Ishikawa (cell line): Measurements from ENCODE around the gene EEF1AKMT3.

Source experiments
- CEBPB ChIP-seq: IDR thresholded peaks from 2 replicates; pipeline ENCODE4 v1.6.1; 2012
- CREB1 ChIP-seq: IDR thresholded peaks from 2 replicates; pipeline ENCODE4 v1.6.1; 2012; ENCODE audit warnings: low read depth
- EGR1 ChIP-seq: IDR thresholded peaks from 2 replicates; pipeline ENCODE4 v1.6.1; 2012
- EP300 ChIP-seq: IDR thresholded peaks from 2 replicates; pipeline ENCODE4 v1.6.1; 2012; ENCODE audit warnings: borderline replicate concordance
- FOXM1 ChIP-seq: IDR thresholded peaks from 2 replicates; pipeline ENCODE4 v1.6.1; 2012; ENCODE audit warnings: low read depth, borderline replicate concordance
- NFIC ChIP-seq: IDR thresholded peaks from 2 replicates; pipeline ENCODE4 v1.6.1; 2012
- RAD21 ChIP-seq: IDR thresholded peaks from 2 replicates; pipeline ENCODE4 v1.6.1; 2012; ENCODE audit warnings: low read depth
- TAF1 ChIP-seq: IDR thresholded peaks from 2 replicates; pipeline ENCODE4 v1.6.1; 2012; ENCODE audit warnings: low read depth, mild to moderate bottlenecking
- TCF12 ChIP-seq: IDR thresholded peaks from 2 replicates; pipeline ENCODE4 v1.6.1; 2012; ENCODE audit warnings: low read depth
- TEAD4 ChIP-seq: IDR thresholded peaks from 2 replicates; pipeline ENCODE4 v1.6.1; 2012
- YY1 ChIP-seq: IDR thresholded peaks from 2 replicates; pipeline ENCODE4 v1.6.1; 2012; ENCODE audit warnings: low read depth
- ZBTB7A ChIP-seq: IDR thresholded peaks from 2 replicates; pipeline ENCODE4 v1.6.1; 2012; ENCODE audit warnings: low read depth
- TF ChIP-seq, protein P1 (sequence below): IDR thresholded peaks from 2 replicates; pipeline ENCODE4 v1.6.1; 2012; ENCODE audit warnings: low read depth, mild to moderate bottlenecking
- TF ChIP-seq, protein P2 (sequence below): IDR thresholded peaks from 2 replicates; pipeline ENCODE4 v1.6.1; 2012
- TF ChIP-seq, protein P3 (sequence below): IDR thresholded peaks from 2 replicates; pipeline ENCODE4 v1.6.1; 2012

The EEF1AKMT3 gene

DNA sequence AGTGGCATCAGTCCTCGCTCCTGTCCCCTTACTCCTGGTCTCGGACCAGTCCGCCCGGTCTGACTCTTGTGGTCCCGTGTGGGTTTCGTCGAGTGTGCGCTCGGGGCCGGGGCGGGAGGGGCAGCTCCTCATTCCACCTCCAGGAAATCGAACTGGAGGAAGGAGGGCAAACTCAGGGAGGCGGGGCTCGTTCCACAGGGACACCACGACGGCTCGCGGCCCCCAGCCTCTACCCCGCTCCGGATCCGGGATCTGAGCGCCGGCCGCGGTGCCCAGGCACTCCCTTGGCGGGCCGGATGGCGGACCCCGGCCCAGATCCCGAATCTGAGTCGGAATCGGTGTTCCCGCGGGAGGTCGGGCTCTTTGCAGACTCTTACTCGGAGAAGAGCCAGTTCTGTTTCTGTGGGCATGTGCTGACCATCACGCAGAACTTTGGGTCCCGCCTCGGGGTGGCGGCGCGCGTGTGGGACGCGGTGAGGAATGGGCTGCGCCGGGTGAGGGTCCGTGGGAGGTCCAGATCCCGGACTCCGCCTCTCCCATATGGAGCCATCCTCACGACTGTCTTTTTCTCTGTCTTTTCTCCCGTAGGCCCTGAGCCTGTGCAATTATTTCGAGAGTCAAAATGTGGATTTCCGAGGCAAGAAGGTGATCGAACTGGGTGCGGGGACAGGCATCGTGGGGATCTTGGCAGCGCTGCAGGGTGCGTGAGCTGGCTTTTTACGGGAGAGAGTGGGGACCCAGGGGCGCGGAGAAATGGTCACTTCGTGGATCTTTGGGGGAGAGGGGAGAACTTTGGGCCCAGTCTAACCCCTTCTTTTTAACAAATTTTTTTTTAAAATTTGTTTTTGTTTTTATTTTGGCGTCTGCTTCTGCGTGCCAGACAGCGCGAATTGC lies at the start of gene EEF1AKMT3:
EEF1AKMT3 (plus strand) TSS at position 186 of the 894 bp plus-strand sequence; CDS start at position 297, 111 bp downstream.
- TF ChIP-seq TAF1 (no peak), ZBTB7A (peak; percentile 82), EP300 (no peak)
- TF ChIP-seq, protein P1, sequence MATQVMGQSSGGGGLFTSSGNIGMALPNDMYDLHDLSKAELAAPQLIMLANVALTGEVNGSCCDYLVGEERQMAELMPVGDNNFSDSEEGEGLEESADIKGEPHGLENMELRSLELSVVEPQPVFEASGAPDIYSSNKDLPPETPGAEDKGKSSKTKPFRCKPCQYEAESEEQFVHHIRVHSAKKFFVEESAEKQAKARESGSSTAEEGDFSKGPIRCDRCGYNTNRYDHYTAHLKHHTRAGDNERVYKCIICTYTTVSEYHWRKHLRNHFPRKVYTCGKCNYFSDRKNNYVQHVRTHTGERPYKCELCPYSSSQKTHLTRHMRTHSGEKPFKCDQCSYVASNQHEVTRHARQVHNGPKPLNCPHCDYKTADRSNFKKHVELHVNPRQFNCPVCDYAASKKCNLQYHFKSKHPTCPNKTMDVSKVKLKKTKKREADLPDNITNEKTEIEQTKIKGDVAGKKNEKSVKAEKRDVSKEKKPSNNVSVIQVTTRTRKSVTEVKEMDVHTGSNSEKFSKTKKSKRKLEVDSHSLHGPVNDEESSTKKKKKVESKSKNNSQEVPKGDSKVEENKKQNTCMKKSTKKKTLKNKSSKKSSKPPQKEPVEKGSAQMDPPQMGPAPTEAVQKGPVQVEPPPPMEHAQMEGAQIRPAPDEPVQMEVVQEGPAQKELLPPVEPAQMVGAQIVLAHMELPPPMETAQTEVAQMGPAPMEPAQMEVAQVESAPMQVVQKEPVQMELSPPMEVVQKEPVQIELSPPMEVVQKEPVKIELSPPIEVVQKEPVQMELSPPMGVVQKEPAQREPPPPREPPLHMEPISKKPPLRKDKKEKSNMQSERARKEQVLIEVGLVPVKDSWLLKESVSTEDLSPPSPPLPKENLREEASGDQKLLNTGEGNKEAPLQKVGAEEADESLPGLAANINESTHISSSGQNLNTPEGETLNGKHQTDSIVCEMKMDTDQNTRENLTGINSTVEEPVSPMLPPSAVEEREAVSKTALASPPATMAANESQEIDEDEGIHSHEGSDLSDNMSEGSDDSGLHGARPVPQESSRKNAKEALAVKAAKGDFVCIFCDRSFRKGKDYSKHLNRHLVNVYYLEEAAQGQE, result no peak; the same call in 1 of the 2 replicates

DNA sequence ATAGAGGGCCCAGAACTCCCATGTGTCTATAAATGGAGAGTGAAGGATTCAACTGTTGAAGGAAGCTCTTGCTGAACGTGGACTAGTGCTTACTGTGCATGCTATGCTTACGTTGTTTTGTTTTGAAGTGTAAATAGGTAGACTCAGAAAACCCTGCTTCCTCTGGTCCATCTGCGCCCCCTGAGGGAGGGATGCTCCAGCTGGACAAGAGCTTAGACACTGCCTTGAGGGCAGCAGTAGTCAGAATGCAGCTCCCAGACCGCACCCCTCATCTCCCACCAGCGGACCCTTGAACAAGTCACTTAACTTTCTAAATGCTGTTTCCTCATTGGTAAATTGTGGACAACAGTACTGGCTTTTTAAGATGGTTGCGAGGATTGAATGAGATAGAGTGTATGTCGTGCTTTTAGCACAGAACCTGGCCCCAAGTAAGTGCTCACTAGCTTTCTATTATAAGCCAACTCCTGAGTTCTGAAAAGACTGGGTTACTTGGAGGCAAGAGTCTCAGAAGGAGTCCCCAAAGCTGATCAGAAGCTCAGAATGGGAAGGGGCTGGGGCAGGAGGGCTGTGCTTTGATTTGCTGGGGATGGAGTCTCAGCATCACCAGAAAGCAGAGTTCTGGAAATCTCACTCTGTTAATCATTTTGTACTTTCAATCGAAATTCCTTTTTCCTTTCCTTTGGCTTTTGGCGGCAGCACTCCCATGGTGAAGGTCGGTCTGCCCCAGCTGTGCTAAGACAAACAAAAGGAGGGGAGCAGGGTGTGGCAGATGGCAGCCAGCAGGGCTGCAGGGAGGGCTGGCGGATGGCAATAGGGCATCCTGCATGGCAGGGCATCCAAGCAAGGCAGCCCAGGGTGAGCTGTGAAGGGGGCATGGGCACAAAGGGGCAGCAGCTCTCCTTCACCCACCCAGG lies 49.4 kb upstream of the EEF1AKMT3 start:
- TF ChIP-seq EP300 (no peak), NFIC (no peak), ZBTB7A (no peak), TCF12 (no peak), EGR1 (no peak), CREB1 (no peak), RAD21 (no peak), FOXM1 (no peak), CEBPB (no peak), TAF1 (no peak)
- TF ChIP-seq, protein P2, sequence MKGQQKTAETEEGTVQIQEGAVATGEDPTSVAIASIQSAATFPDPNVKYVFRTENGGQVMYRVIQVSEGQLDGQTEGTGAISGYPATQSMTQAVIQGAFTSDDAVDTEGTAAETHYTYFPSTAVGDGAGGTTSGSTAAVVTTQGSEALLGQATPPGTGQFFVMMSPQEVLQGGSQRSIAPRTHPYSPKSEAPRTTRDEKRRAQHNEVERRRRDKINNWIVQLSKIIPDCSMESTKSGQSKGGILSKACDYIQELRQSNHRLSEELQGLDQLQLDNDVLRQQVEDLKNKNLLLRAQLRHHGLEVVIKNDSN, result no peak
- TF ChIP-seq, protein P1, result no peak

DNA sequence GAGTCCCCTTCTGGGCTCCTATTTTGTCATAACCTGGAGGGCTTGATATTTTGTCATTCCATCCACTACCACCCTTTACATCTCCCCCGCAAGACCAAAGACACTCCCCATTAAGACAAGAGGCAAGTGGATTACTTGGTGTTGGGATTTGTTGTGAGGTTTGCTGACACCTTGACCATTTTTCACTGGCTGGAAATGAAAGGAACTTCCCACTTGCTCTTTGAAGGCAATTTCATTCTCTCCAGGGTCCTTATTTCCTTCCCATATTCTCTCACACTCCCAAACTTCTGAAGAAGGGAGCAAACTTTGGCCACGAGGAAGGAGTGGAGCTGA lies 48.8 kb upstream of the EEF1AKMT3 start:
- no peak for TF ChIP-seq TAF1
- no peak for TF ChIP-seq TEAD4
- TF ChIP-seq EP300, result no peak
- no peak for TF ChIP-seq CEBPB
- TF ChIP-seq, protein P3, sequence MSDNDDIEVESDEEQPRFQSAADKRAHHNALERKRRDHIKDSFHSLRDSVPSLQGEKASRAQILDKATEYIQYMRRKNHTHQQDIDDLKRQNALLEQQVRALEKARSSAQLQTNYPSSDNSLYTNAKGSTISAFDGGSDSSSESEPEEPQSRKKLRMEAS, result no peak
- no peak for TF ChIP-seq EGR1
- no peak for TF ChIP-seq RAD21
- TF ChIP-seq ZBTB7A, result no peak
- no peak for TF ChIP-seq NFIC

DNA sequence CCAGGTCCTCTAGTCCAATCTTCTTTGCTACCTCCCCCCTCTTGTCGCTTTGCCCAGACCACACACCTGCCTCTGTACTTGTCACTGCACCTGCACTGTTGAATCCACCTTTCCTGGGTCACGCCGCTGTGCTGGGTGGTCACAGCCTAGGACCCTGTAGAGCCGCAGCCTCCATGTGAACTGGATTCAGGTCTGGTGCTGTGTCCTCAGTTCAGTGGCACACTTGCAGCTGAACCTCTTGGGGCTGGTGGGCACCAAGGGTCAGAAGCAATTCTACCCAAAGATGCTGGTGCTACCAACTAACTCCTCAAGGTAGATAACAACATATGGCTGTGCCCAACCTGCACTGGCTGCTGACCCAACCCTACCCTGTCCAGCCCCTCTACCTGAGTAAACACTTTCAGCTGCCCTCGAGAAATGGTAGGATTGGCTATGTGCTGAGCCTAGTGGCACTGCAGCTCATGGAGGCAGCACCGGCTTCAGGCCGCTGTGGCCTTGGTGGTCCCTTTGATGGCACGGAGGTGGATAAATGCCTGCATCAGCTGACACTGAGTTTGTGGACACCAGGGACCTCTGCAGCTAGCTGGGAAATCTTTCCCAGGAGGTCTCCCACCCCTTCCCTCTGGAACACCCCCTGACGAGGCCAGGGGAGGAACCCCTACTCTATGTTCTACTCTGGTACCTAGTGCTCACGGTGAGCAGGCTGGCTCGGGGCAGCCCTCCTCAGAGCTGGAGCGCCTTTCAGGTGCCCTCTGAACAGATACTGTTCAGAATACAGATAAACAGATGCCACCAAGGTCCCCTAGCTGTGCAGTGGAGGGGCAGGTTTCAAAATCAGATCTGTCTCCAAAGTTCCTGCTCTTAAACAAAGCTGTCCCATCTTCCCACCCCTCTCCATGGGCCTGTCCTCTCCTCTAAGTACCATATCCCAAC lies 48.1 kb upstream of the EEF1AKMT3 start:
- TF ChIP-seq TAF1 (no peak), YY1 (no peak), CEBPB (no peak), RAD21 (no peak), EP300 (no peak), EGR1 (no peak)
- TF ChIP-seq, protein P3, result no peak
- TF ChIP-seq, protein P2, result no peak
